Kidney epithelial cell (primary cell): ENCODE data around the gene ST8SIA5. TPM values are rescaled to one million over a fixed set of nuclear protein-coding genes. Genes with fewer than 3 reads are reported as not detected.

Source experiments
- DNase-seq: peaks from one replicate; pipeline ENCODE4 v3.0.0-alpha.2; 2010; ENCODE audit warnings: low read depth
- H3K27me3 ChIP-seq: 2 replicates; pipeline ENCODE4 v1.6.0; 2011; ENCODE audit warnings: low read length; ENCODE audit not compliant: control insufficient read depth, insufficient read depth
- H3K36me3 ChIP-seq: 2 replicates; pipeline ENCODE4 v1.5.1; 2011; ENCODE audit warnings: low read length; ENCODE audit not compliant: control insufficient read depth, insufficient read depth
- H3K4me3 ChIP-seq: 2 replicates; pipeline ENCODE4 v1.5.1; 2011; ENCODE audit warnings: low read depth, mild to moderate bottlenecking, control low read depth, low read length
- CTCF ChIP-seq: IDR thresholded peaks from 2 replicates; pipeline ENCODE4 v1.5.1; 2011; ENCODE audit warnings: mild to moderate bottlenecking, moderate library complexity, low read length, control low read depth, inconsistent platforms; ENCODE audit not compliant: insufficient read depth, poor library complexity, severe bottlenecking
- total RNA-seq: library from RNA; depleted of rRNA; stranded (reverse); fragments of >200 nt; gene quantifications from 2 replicates; pipeline ENCODE4 v1.2.3, GENCODE V29; 2015

Gene ST8SIA5
- total RNA-seq, 1 donor from 2014 or later: under 0.01 TPM

- no peak for TF ChIP-seq CTCF
- Histone ChIP-seq H3K4me3 (no peak overlapping the region), H3K27me3 (no peaks in the 10 kb centered on the region), H3K36me3 (no peaks in the 10 kb centered on the region)
- no peak for DNase-seq
Observed at GRCh38 chr18:46736736-46737135, 20.1 kb downstream of the ST8SIA5 start.

- H3K27me3 ChIP-seq: no peaks in the 10 kb centered on the region
- no peak for TF ChIP-seq CTCF
- no peaks in the 10 kb centered on the region for H3K36me3 ChIP-seq
- DNase-seq: no peak
- H3K4me3 ChIP-seq: no peak overlapping the region
Observed at GRCh38 chr18:46736135-46736534, 20.7 kb downstream of the ST8SIA5 start.

- no peak overlapping the region for H3K4me3 ChIP-seq
- no peak for DNase-seq
- H3K27me3 ChIP-seq: no peaks in the 10 kb centered on the region
- no peak for TF ChIP-seq CTCF
- no peaks in the 10 kb centered on the region for H3K36me3 ChIP-seq
Observed at GRCh38 chr18:46734981-46735380, 21.9 kb downstream of the ST8SIA5 start.

- no peak for DNase-seq
- Histone ChIP-seq H3K36me3 (no peaks in the 10 kb centered on the region), H3K27me3 (no peaks in the 10 kb centered on the region), H3K4me3 (no peak overlapping the region)
- TF ChIP-seq CTCF: no peak
Observed at GRCh38 chr18:46733872-46734271, 23.0 kb downstream of the ST8SIA5 start.

- H3K36me3 ChIP-seq: no peaks in the 10 kb centered on the region
Observed at GRCh38 chr18:46732801-46733200, 24.1 kb downstream of the ST8SIA5 start.

More at GRCh38 chr18:46732801-46733200, 24.1 kb downstream of the ST8SIA5 start:
- no peak for TF ChIP-seq CTCF
- no peak for DNase-seq
- no peak overlapping the region for H3K4me3 ChIP-seq
- H3K27me3 ChIP-seq: no peaks in the 10 kb centered on the region
